Ecto neural progenitor cell (in vitro differentiated cells): Measurements from ENCODE around the gene SLC17A4.

Source experiments
- DNase-seq: peaks from one replicate; pipeline ENCODE4 v3.0.0-alpha.2; 2018; ENCODE audit warnings: low spot score

SLC17A4 gene

GRCh38 chr6:25750906-25751305, 3.6 kb upstream of the SLC17A4 start:
- DNase-seq = no peak

DNA sequence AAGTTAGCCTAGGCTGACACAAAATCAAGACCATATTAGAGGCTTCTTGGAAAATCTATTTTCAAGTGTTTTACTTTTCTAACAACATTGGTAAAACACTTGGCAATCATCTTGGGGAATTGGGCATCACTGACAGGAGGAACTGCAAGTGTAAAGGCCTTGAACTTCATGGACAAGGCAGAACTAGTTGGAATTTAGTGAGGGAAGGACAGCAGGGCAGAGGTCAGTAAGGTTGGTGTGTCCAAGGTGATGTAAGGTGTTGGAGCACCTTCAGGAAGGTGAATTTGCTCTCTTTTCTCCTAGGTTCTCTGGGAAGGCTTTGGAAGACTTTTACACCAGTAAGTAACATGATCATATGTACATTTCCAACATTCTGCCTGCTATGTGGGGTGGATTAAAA, 1.5 kb upstream of the SLC17A4 start:
- no peak for DNase-seq

DNA sequence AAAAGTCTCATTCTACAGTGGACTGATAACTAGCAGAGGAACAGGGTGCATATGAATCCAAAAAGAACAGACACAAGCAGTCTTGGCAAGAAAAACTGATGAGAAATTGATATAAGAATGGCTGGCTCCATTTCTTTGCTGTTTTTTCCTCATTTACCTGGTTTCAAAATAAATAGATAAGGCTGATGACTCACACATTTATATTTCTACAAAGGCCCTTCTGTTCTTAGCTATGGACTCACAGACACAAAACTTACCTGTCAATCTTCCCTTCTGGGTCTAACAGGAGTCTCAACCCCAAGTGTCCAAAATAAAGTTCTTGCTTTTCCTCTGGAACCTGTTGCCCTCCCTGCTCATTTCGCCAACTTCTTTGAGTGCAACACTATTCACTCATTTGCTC, 941 bp downstream of the SLC17A4 start:
- no peak for DNase-seq

DNA sequence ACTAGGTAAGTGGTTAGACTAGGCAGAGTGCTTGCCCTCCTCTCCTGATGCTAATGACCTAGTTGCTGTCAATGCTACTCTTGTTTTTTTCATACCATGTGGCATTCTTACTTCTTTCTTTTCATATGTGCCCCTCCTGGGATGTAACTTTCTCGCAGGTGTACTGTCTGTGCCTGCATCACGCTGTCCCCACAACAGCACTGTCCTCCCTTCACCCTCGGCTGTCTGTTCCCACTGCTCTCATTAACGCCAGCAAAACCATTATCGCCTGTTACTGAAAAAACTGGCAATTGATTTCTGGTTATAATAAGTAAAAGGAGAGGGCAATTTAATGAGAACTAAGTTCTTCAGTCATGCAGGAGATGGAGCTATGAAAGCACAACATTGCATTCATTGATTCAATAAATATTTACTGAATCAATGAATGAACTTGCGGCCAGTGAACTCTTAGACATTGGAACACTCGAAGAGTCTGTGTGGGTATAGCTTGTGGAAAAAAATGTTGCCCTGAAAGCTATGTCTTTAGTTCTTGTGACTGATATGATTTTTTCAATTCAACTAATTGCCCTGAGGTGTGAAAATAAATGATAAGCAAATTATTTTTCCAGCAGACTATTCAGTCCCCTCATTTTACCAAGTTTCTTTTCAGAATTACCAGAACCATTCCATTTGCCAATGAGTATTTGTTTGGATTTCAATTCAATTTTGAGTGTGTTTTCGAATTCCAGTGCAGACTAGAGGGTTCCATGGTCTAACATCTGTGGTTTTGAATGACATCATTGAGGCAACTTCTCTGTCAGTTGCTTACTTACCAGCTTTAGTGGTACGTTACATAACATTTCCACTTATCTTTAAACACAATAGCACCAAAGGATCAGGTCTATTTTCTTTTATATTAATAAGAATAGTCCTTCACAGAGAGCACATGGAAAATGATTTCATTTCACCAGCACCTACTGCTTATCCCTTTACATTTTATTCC, 2.1 kb downstream of the SLC17A4 start:
- no peak for DNase-seq

GRCh38 chr6:25757936-25758642, 3.5 kb downstream of the SLC17A4 start:
- DNase-seq = no peak

GRCh38 chr6:25764611-25765010, 10.1 kb downstream of the SLC17A4 start:
- DNase-seq = no peak

GRCh38 chr6:25768566-25768965, 14.0 kb downstream of the SLC17A4 start:
- no peak for DNase-seq

GRCh38 chr6:25769983-25770382, 15.4 kb downstream of the SLC17A4 start:
- no peak for DNase-seq

DNA sequence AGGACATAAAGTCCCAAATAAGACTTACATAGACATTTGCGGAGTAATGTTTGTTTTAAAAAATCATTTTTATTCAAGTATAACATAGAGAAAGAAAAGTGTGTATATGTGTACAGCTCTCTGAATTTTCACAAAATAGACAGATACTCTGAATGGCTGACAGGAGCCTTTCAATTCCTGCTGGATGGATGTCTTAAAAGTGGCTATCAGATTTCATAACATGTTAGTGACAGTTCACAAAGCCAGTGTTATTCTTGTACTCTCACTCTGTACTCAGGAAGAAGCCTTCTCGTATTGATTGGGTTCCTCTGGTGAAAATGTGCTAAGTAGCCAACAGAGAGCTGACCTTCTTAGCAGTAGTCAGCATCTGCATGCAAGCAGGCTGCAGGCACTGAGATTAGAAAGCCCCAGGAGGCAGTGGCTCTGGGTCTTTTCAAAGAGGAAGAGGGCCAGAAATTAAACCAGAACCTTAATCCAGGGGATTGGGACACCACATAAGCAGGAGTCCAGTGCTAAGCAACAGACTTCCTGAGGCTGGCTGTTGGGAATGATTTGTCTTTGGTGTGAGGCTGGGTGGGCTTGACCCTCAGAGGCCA, 19.7 kb downstream of the SLC17A4 start:
- no peak for DNase-seq

- DNase-seq = no peak
These were observed 22.5 kb downstream of the SLC17A4 start for GRCh38 chr6:25777031-25777430.

- no peak for DNase-seq
These were observed 23.5 kb downstream of the SLC17A4 start for GRCh38 chr6:25777856-25778649.

GRCh38 chr6:25781134-25781533, 26.6 kb downstream of the SLC17A4 start:
- DNase-seq = no peak

DNA sequence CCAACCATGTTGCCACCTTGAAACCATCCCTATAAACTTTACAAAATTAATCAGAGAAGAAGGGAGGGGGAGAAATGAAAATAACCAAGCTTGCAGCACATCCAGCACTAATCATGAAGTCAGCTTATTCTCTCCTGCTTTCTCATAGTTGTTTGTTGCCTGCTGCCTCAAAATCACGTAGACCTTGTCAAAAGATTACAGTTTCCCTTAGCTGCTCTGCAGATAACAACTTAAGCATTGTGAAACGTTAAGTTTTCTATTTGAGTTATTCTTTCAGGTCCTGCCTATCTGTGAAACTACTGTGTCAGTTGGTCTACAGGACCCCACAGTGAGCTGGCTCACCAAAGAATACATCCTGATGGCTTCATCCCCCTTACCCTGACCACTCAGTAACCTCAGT, 32.9 kb downstream of the SLC17A4 start:
- DNase-seq = no peak

DNA sequence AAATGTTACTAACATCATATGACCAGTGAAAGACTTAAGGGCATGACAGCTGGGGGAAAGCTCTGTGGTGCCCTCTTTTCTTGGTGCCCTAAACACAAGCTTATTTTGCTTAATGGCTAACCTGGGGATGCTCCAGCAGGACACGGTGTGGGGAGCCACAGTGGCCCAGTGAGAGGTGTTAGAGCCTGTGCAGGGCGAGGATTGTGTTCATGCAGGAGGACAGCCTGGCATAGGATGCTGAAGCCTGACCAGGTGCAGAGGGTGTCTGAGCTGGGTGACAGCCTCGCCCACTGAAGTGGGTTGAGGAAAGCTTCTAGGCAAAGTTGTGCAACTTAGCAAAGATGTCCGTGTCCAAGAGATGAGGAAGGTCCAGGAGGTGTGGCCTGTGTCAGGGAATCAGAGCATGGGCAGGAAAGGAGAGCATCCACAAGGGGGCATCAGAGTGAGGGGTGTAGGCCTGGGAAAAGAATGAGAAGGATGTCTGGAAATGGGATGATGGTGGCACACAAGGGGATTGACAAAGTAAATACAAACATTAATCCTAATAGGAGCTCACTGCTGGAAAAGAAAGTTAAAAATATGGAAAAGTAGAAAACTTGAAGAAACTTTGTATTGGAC, 33.9 kb downstream of the SLC17A4 start:
- DNase-seq = no peak

GRCh38 chr6:25789475-25789874, 34.9 kb downstream of the SLC17A4 start:
- DNase-seq = no peak

GRCh38 chr6:25792016-25792415, 37.5 kb downstream of the SLC17A4 start:
- no peak for DNase-seq

DNA sequence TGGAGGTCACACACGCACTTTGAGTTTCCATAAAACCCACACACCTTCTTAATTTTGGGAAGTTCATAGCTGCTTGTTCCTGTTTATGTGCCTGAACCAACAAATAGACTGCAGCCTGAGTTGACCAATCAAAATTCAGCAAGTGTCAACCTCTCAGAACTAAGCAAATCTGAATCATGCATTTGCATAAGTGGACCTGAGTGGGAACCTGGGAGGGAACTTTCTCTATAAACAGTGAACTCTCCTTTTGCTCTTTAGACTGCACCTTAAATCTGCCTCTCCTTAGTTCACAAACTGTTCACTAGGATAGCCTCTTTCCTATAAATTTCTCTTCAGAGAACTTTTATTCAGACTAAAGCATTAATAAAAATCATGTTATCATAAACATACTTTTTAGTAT, 39.4 kb downstream of the SLC17A4 start:
- no peak for DNase-seq

DNA sequence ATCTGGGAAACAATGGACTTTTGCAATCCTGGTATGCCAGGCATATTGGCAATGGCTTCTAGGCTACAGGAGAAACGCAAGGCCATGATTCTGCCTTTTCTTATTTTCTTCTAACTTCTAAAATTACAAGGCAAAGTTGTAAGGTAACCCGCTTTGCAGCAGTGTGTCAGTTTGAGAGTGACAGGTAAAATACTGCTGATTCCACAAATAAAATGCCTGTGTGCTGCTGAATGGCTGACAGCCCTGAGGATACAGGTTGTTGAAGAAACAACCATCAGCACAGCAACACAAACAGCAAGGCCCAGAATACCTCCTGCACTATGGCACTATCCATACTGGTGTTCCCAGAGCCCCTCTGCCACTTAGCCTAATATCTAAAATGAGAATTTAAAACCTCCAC, 40.2 kb downstream of the SLC17A4 start:
- no peak for DNase-seq

- DNase-seq = no peak
These were observed 46.9 kb downstream of the SLC17A4 start for GRCh38 chr6:25801436-25801835.

DNA sequence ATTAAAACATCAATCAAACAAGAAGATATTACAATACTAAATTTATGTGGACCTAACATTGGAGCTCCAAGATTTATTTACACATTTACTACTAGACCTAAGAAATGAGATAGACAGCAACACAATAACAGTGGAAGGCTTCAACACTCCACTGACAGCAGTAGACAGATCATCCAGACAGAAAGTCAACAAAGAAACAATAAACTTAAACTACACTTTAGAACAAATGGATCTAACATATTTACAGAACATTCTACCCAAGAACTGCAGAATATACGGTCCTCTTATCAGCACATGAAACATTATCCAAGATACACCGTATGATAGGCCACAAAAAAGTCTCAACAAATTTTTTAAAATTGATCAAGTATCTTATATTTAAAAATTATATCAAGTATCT, 50.3 kb downstream of the SLC17A4 start:
- no peak for DNase-seq

DNA sequence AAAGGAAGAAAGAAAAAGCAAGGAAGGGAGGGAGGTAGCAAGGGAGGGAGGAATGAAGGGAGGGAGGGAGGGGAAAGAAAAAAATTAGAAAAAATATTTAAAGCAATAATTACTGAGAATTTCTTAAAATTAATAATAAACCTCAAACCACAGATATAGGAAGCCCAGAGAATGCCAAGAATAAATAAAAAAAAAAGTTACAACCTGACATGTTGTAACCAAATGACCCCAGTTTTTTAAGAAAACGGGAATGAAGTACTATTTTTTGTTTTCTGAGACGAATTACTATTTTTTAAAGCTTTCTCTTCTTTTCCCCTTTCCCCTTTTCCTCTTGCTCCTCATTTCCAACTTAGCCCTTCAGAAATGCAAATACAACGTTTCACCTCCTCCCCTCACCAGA, 60.7 kb downstream of the SLC17A4 start:
- DNase-seq = no peak

- DNase-seq = no peak
These were observed 61.7 kb downstream of the SLC17A4 start for GRCh38 chr6:25816252-25816651.
